Common myeloid progenitor, CD34-positive (primary cell): ENCODE data around the gene SULT4A1.

ENCODE experiments used
- CTCF ChIA-PET: fragments of 350-600 bp; sonication (Branson Sonifier 250); formaldehyde crosslinking; loops from one replicate; lab custom pipeline; 2021; ENCODE audit warnings: antibody characterized with exemption; lab: Charles Lee
- POLR2A ChIA-PET: fragments of 350-600 bp; sonication (Branson Sonifier 250); formaldehyde crosslinking; loops from one replicate; lab custom pipeline; 2021; ENCODE audit warnings: antibody characterized with exemption; lab: Charles Lee
- DNase-seq, 3 donors: peaks; one replicate each; pipeline versions ENCODE4 v3.0.0 to v3.0.0-alpha.2; 2013
- H3K27ac ChIP-seq, 2 experiments: 1 replicate in 1 of 2; 2 replicates in 1 of 2; pipeline ENCODE4 v1.7.0; 2013; ENCODE audit warnings: inconsistent platforms in 2 of 2, low read length in 2 of 2, mild to moderate bottlenecking in 2 of 2, low read depth in 1 of 2, moderate library complexity in 1 of 2; ENCODE audit not compliant: severe bottlenecking in 2 of 2, insufficient read depth in 1 of 2, poor library complexity in 1 of 2
- H3K27me3 ChIP-seq, 5 experiments: replicated peaks in 2 of 5; 1 replicate in 3 of 5; 2 replicates in 2 of 5; pipeline versions ENCODE4 v1.6.1 to v1.7.0; 2013; ENCODE audit warnings: low read length in 4 of 5, mild to moderate bottlenecking in 2 of 5, moderate library complexity in 2 of 5, inconsistent platforms in 1 of 5; ENCODE audit not compliant: insufficient read depth in 5 of 5, control insufficient read depth in 4 of 5
- H3K36me3 ChIP-seq, 4 experiments: 1 replicate in 2 of 4; 2 replicates in 2 of 4; pipeline versions ENCODE4 v1.6.1 to v1.7.0; 2013; ENCODE audit warnings: low read length in 3 of 4, control low read depth in 1 of 4, mild to moderate bottlenecking in 1 of 4; ENCODE audit not compliant: control insufficient read depth in 4 of 4, insufficient read depth in 4 of 4
- H3K4me1 ChIP-seq, 4 experiments: 1 replicate in 3 of 4; 2 replicates in 1 of 4; pipeline versions ENCODE4 v1.6.1 to v1.7.1; 2013; ENCODE audit warnings: low read length in 3 of 4, mild to moderate bottlenecking in 3 of 4, control low read depth in 1 of 4, inconsistent platforms in 1 of 4, moderate library complexity in 1 of 4; ENCODE audit not compliant: control insufficient read depth in 4 of 4, insufficient read depth in 4 of 4; ENCODE audit errors: control extremely low read depth in 1 of 4
- H3K4me3 ChIP-seq, 7 experiments: 1 replicate in 4 of 7; 2 replicates in 3 of 7; pipeline versions ENCODE4 v1.5.1 to v1.7.0; 2013; ENCODE audit warnings: mild to moderate bottlenecking in 7 of 7, low read length in 6 of 7, moderate library complexity in 6 of 7, inconsistent platforms in 2 of 7, low read depth in 2 of 7, control low read depth in 1 of 7; ENCODE audit not compliant: insufficient read depth in 4 of 7, control insufficient read depth in 1 of 7; ENCODE audit errors: extremely low read depth in 1 of 7
- H3K9me3 ChIP-seq, 5 experiments: 1 replicate in 4 of 5; 2 replicates in 1 of 5; pipeline versions ENCODE4 v1.6.1 to v1.7.1; 2013; ENCODE audit warnings: low read length in 4 of 5, mild to moderate bottlenecking in 2 of 5, inconsistent platforms in 1 of 5, low read depth in 1 of 5, moderate library complexity in 1 of 5; ENCODE audit not compliant: control insufficient read depth in 4 of 5, insufficient read depth in 2 of 5; ENCODE audit errors: control extremely low read depth in 1 of 5
- WGBS: methylation state at CpG from one replicate; pipeline ENCODE4 v1.1.5; 2013; ENCODE audit not compliant: insufficient coverage; 5-methylcytosine and 5-hydroxymethylcytosine counted together

SULT4A1 gene

GRCh38 chr22:43883719-43884415, 21.6 kb upstream of the SULT4A1 start:
- Histone ChIP-seq H3K27ac (no peak overlapping the region), H3K36me3 (no peaks in the 10 kb centered on the region), H3K27me3 (peaks cover 0 to 17% (median 4%) of the 10 kb centered on the region in 5 experiments), H3K9me3 (no peaks in the 10 kb centered on the region), H3K4me1 (no peaks in the 10 kb centered on the region), H3K4me3 (no peak overlapping the region)
- 85% methylated on average over 11 of the region's 17 CpGs for WGBS
- no peak for DNase-seq
- CTCF ChIA-PET: interaction anchor here (1.5 to 4.0 kb wide), 6 partner anchors 22 to 62 kb away, joined by 3 to 22 read pairs (median 6); no protein-coding TSS in a partner anchor
- POLR2A ChIA-PET: no interaction called here

DNA sequence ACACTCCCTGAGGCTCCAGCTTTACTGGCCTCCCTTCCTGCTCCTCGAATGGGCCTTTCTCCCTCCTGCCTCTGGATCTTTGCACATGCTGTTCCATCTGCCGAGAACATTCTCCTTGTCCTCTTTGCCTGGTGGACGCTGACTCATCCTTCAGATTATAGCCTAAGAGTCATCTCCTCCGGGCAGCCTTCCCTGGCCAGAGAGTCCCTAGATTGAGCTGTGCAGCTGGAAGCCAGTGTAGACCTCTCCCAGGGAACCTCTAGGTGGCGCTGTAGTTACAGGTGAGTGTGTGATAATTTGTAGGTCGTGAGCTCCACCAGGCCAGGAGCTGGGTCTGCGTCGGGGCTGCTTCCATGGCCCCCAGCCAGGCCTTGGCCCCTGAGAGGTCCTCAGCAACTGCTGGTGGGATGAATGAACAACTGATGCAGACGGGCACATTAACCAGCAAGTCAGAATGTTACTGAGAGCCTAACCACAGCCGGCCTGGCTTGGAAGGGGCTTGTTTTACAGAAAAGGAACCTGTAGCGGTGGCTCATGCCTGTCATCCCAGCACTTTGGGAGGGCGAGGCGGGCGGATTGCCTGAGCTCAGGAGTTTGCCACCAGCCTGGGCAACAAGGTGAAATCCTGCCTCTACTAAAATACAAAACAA, 20.8 kb upstream of the SULT4A1 start:
- POLR2A ChIA-PET: interaction anchor here (0.6 kb wide), 1 partner anchor 186 kb away, joined by 3 read pairs; no protein-coding TSS in a partner anchor
- peak; percentile 65 to 76 (median 75) for DNase-seq

DNA sequence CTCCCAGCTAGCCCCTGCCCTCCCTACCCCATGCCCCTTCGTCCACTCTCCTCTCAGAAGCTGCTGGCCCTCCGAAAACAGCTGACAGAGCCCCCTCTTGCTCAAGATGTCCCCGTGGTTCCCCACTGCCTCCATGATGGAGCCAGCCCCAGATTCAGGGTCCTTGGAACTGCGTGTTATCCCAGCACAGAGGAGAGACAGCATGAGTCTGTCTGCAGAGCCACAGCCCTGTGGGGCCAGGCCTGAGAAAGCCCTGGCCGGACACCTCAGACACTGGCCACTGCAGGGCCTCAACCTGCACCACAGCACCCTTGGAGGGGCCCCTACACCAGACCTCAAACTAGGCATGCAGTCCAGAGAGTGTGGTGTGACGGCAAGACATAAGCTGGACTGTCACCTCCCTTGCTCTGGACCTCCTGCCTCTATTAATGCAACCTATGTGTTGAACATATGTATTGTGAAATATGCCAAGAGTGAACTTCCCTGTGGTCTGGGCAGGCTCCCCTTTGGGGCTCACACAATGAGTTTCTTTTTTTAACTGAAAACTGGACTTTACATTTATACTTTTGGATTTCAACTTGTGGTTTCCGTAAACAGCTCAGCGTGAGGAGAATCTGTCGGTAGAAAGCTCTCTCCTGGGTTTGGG, 19.9 kb upstream of the SULT4A1 start:
- WGBS: 88% methylated on average over 7 of the region's 9 CpGs
- no peak for DNase-seq
- CTCF ChIA-PET: interaction anchor here (0.5 to 4.0 kb wide), 9 partner anchors 9 to 102 kb away, joined by 3 to 22 read pairs (median 3); partner anchors contain the start of gene PNPLA5

More for the DNA sequence above, 20.8 kb upstream of the SULT4A1 start:
- H3K4me3 ChIP-seq: no peak overlapping the region
- H3K27me3 ChIP-seq: peaks cover 0 to 15% (median 4%) of the 10 kb centered on the region in 5 experiments
- H3K9me3 ChIP-seq: no peaks in the 10 kb centered on the region
- H3K27ac ChIP-seq: no peak overlapping the region
- H3K4me1 ChIP-seq: no peaks in the 10 kb centered on the region
- 38% methylated on average over 10 of the region's 14 CpGs for WGBS
- CTCF ChIA-PET: interaction anchor here (0.8 to 4.0 kb wide), 8 partner anchors 8 to 62 kb away, joined by 3 to 22 read pairs (median 4); partner anchors contain the start of gene PNPLA5
- no peaks in the 10 kb centered on the region for H3K36me3 ChIP-seq

GRCh38 chr22:43881091-43882061, 19.1 kb upstream of the SULT4A1 start:
- Histone ChIP-seq H3K27me3 (peaks cover 0 to 9% (median 2%) of the 10 kb centered on the region in 5 experiments), H3K36me3 (no peaks in the 10 kb centered on the region), H3K9me3 (no peaks in the 10 kb centered on the region), H3K4me3 (no peak overlapping the region), H3K4me1 (no peaks in the 10 kb centered on the region), H3K27ac (no peak overlapping the region)
- ChIA-PET CTCF (interaction anchor here (0.5 to 4.0 kb wide), 4 partner anchors 10 to 101 kb away, joined by 3 to 22 read pairs (median 4); partner anchors contain the start of gene PNPLA5), POLR2A (no interaction called here)
- WGBS: 93% methylated on average over 17 of the region's 19 CpGs
- DNase-seq: no peak

More for the DNA sequence above, 19.9 kb upstream of the SULT4A1 start:
- Histone ChIP-seq H3K36me3 (no peaks in the 10 kb centered on the region), H3K4me3 (no peak overlapping the region), H3K9me3 (no peaks in the 10 kb centered on the region), H3K27ac (no peak overlapping the region), H3K4me1 (no peaks in the 10 kb centered on the region), H3K27me3 (peaks cover 0 to 9% (median 0%) of the 10 kb centered on the region in 5 experiments)
- POLR2A ChIA-PET: interaction anchor here (0.6 kb wide), 1 partner anchor 187 kb away, joined by 3 read pairs; no protein-coding TSS in a partner anchor

DNA sequence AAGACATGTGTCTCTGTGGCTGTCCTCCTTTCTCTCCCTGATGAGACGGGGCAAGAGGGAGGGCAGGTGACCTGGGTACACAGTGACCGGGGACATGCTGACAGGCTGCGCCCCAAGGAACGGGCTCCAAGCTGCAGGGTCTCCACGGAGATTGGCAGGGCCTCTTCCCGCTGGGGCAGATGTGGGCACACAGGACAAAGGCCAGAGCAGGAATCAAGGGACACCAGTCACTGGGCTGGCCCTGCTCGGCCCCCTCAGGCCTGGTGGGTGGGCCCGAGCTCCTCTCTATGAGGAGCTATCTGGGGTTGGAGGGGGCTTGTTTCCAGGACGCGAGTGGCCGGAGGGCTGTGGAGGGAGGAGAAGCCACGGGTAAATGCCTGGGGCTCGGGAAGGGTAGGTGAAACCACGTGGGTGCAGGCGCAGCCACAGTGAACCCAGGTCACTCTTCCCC, 18.3 kb upstream of the SULT4A1 start:
- POLR2A ChIA-PET: no interaction called here
- no peaks in the 10 kb centered on the region for H3K4me1 ChIP-seq
- CTCF ChIA-PET: interaction anchor here (4.0 kb wide), 1 partner anchor 65 kb away, joined by 22 read pairs; no protein-coding TSS in a partner anchor
- WGBS: 95% methylated on average over 15 of the region's 15 CpGs
- no peak for DNase-seq
- no peaks in the 10 kb centered on the region for H3K9me3 ChIP-seq
- peaks cover 0 to 13% (median 4%) of the 10 kb centered on the region in 5 experiments for H3K27me3 ChIP-seq
- H3K4me3 ChIP-seq: no peak overlapping the region
- no peak overlapping the region for H3K27ac ChIP-seq
- H3K36me3 ChIP-seq: no peaks in the 10 kb centered on the region

DNA sequence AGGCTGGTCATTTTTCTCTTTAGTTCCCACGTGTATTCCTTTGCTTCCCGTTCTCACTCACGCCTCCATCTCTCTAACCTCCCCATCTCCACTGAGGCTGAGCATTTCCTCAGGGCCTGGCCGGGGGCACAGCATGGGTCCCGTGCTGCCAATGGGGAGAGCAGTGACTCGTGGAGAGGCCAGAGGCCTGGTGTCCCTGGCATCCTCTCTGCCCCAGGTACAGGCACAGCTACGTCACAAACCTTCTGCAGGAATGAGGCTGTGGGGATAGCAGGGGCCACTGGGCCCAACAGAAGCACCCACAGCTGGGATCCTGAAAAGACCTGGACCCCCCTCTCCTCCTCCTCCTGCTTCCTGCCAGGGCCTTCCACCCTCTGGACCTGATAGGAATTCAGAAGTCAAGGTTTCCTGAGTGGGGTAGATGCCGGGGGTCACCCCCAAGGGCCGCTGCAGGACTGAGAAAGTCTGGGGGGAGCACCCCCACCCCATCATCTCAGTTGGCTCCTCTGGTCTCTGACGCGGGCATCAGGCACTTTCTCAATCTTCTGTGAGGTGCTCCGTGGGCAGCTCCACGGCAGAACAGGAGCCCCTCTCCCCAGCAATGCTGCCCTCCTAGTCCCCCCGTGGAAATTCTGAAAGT, 17.7 kb upstream of the SULT4A1 start:
- WGBS: 81% methylated on average over 13 of the region's 14 CpGs
- no peak for DNase-seq
- POLR2A ChIA-PET: no interaction called here
- Histone ChIP-seq H3K27ac (no peak overlapping the region), H3K4me3 (no peak overlapping the region), H3K9me3 (no peaks in the 10 kb centered on the region), H3K36me3 (no peaks in the 10 kb centered on the region), H3K27me3 (peaks cover 0 to 10% (median 4%) of the 10 kb centered on the region in 5 experiments), H3K4me1 (no peaks in the 10 kb centered on the region)
- CTCF ChIA-PET: interaction anchor here (4.0 kb wide), 1 partner anchor 65 kb away, joined by 22 read pairs; no protein-coding TSS in a partner anchor
